NB4 (cell line): ENCODE measurements around the gene TEX14.
A peak's percentile ranks its signal among the peaks of the same experiment; 100 is the strongest.

ENCODE experiments used
- DNase-seq: peaks from one replicate; pipeline ENCODE4 v3.0.0; 2010; ENCODE audit warnings: low read depth
- H3K4me3 ChIP-seq: one replicate; pipeline ENCODE4 v1.5.1; 2011; ENCODE audit warnings: mild to moderate bottlenecking, low read depth, low read length, moderate library complexity
- CTCF ChIP-seq: IDR thresholded peaks from one replicate; pipeline ENCODE4 v1.5.1; 2012; ENCODE audit warnings: low read depth, low read length
- MAX ChIP-seq: IDR thresholded peaks from 2 replicates; pipeline ENCODE4 v1.6.1; 2011; ENCODE audit warnings: low read depth, low read length
- MYC ChIP-seq: IDR thresholded peaks from 2 replicates; pipeline ENCODE4 v1.6.1; 2011; ENCODE audit warnings: low read depth, low read length
- POLR2A ChIP-seq: IDR thresholded peaks from 2 replicates; pipeline ENCODE4 v1.6.1; 2011; ENCODE audit warnings: mild to moderate bottlenecking; ENCODE audit not compliant: insufficient read length; ENCODE audit errors: extremely low read depth

TEX14 gene

DNA sequence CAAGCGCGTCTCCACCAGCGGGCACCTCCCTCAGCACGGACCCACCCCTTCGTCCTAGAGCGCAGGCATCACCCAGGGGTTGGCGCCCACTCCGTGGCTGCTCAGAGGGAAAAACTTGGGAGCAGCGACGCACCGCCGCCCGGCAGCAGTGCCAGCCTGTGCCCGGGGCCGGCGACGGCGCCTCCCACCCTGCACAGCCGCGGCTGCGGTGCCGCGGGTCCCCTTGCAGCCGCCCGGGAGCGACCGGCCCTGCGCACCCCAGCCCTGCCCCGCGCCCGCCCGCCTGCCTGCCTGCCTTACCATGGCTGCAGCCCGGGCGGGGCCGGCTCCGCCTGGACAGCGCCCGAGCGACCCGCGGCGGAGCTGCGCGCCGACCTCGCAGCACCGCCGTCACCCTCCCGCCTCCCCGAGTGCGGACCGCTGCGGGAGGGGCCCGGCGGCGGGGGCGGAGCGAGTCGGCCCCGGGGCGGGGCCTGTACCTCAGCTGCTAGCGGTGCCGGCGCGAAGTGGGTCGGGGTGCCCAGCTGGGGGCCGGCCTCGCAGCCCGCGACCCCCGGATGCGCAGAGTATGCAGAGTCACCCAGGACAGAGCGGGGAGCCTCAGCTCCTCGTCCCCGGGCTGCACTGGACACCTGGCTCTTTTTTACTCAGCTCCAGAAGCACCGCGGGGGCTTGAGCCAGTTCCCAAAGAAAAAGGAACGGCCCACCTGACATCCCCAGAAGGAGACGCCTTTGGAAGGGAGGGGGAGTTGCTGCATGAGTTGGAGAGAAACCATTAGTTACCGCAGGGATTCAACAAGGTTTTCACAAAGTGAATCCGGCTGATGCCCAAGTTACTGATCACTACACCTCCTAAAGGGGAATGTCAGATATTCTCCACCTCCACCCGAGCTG lies 159.9 kb downstream of the TEX14 start:
- TF ChIP-seq MAX, result no peak
- TF ChIP-seq MYC, result no peak
- no peak for TF ChIP-seq POLR2A
- TF ChIP-seq CTCF, result no peak
- no peak overlapping the region for H3K4me3 ChIP-seq
- peak; percentile 56 for DNase-seq

DNA sequence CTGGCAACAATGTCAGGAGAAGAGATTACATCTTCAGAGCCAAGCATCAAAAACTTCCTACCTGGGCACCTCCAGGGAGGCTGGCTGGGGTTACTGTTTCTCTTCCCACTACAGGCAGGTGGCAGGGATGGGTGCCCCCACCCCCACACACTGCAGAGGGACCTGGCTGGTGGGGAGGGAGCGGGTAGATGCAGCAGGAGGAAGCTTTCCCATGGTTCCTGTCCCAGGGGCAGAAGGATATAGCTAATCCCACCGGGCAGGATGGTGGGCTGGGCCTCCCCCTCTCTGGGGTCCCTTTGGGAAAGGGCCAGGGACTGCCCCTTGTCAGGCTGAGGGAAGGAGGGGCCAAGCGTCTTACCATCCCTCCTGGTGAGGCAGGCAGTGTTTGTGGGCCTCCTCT lies 160.7 kb downstream of the TEX14 start:
- no peak for DNase-seq
- H3K4me3 ChIP-seq, result no peak overlapping the region
- TF ChIP-seq POLR2A (no peak), MYC (no peak), CTCF (no peak), MAX (no peak)

- TF ChIP-seq CTCF (no peak), MAX (no peak), MYC (no peak), POLR2A (no peak)
- no peak overlapping the region for H3K4me3 ChIP-seq
- DNase-seq, result no peak
These were observed 161.2 kb downstream of the TEX14 start for GRCh38 chr17:58530655-58531054.

DNA sequence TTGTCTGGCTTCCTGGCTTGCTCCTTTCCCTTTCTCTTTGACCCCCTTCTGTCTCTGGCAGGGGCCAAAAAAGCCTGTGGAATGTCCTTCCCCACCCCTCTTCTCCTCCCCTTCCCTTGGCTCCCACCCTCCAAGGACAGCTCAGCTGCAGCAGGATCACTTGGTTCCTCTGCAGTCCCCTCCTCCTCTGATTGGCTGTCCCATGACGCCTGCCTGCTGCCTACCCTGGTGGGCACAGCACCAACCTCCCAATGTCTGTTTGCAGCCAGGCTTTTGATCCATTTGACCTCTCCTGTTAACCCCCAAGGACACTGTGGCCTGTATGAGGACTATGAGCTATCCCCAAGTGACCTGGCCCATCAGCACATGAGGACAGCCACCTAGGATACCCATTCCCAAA lies 162.6 kb downstream of the TEX14 start:
- TF ChIP-seq CTCF (no peak), MAX (no peak), MYC (no peak), POLR2A (no peak)
- no peak for DNase-seq
- no peak overlapping the region for H3K4me3 ChIP-seq

GRCh38 chr17:58528443-58528842 lies 163.4 kb downstream of the TEX14 start:
- no peak for DNase-seq
- TF ChIP-seq CTCF (no peak), MAX (no peak), MYC (no peak), POLR2A (no peak)
- no peak overlapping the region for H3K4me3 ChIP-seq
